ENCODE results near the gene UBE2M. TPM values are rescaled to one million over a fixed set of nuclear protein-coding genes. Genes with fewer than 3 reads are reported as not detected.

The UBE2M gene
- polyA plus RNA-seq, 1 experiment: 66.6 TPM

DNA sequence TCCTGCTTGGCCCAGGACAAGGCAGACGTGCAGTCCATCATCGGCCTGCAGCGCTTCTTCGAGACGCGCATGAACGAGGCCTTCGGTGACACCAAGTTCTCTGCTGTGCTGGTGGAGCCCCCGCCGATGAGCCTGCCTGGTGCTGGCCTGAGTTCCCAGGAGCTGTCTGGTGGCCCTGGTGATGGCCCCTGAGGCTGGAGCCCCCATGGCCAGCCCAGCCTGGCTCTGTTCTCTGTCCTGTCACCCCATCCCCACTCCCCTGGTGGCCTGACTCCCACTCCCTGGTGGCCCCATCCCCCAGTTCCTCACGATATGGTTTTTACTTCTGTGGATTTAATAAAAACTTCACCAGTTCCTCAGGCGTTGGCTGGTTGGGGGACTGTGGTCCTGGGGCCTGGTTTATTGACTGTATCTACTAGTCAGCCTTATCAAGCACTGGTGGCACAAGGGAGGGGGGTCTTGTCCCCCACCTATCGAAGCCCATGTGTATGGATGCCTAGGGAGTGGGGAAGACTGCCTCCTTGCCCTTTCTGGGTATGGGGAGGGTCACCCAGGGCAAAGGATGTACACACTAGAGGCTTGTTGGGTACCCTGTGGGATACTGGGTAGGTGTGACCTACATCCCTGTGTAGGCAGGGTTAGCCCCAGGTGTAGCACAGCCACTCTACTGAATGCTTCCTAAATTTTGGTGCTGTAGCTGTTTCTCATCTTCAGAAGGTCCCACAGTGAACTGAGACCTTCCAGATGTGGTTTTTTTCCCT is 7.9 kb downstream of the UBE2M start:
- Histone ChIP-seq H3K36me3 (ENCODE audit: control insufficient read depth, insufficient read depth, low read length) (peaks cover 57% of the 10 kb centered on the region), H3K27me3 (ENCODE audit: control insufficient read depth, insufficient read depth, low read length) (no peaks in the 10 kb centered on the region), H3K4me3 (ENCODE audit: low read depth, low read length) (no peak overlapping the region)
- TF ChIP-seq CTCF (IDR thresholded peaks at IDR 0.05; ENCODE audit: insufficient read depth, low read depth, low read length): no peak
- no peak for DNase-seq (ENCODE audit: low read depth)
- ChIA-PET CTCF (interaction anchor here (7.3 kb wide), 1 partner anchor 32 kb away, joined by 43 read pairs; the partner anchor contains the start of gene ZBTB45), POLR2A (no interaction called here)

DNA sequence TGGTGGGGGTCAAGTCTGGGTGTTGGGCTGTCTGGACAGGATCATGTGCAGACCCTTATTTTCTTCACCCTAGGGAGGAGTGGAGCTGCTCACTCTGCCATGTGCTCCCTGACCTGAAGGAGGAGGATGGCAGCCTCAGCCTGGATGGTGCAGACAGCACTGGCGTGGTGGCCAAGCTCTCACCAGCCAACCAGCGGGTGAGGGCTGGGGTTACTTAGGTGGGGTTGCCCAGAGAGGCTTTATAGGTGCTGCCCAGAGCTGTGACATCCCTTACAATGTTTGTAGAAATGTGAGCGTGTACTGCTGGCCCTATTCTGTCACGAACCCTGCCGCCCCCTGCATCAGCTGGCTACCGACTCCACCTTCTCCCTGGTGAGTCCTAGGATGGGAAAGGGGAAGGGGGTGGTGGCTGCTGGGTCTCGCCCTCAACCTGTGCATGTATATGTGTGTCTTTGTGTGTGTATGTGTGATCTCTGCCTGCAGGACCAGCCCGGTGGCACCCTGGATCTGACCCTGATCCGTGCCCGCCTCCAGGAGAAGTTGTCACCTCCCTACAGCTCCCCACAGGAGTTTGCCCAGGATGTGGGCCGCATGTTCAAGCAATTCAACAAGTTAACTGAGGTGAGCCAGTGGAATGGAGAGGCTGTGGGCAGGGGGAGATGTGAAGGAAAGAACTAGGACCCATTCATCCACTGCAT is 8.6 kb downstream of the UBE2M start:
- POLR2A ChIA-PET: no interaction called here
- CTCF ChIA-PET: interaction anchor here (7.3 kb wide), 1 partner anchor 31 kb away, joined by 43 read pairs; the partner anchor contains the start of gene ZBTB45
- Histone ChIP-seq H3K4me3 (ENCODE audit: low read depth, low read length) (no peak overlapping the region), H3K27me3 (ENCODE audit: control insufficient read depth, insufficient read depth, low read length) (no peaks in the 10 kb centered on the region), H3K36me3 (ENCODE audit: control insufficient read depth, insufficient read depth, low read length) (peaks cover 54% of the 10 kb centered on the region)
- TF ChIP-seq CTCF (IDR thresholded peaks at IDR 0.05; ENCODE audit: insufficient read depth, low read depth, low read length): no peak
- DNase-seq (ENCODE audit: low read depth): no peak

GRCh38 chr19:58548859-58549663 is 9.3 kb downstream of the UBE2M start:
- TF ChIP-seq CTCF (IDR thresholded peaks at IDR 0.05; ENCODE audit: insufficient read depth, low read depth, low read length): no peak
- CTCF ChIA-PET: interaction anchor here (7.3 kb wide), 1 partner anchor 30 kb away, joined by 43 read pairs; the partner anchor contains the start of gene ZBTB45
- Histone ChIP-seq H3K27me3 (ENCODE audit: control insufficient read depth, insufficient read depth, low read length) (no peaks in the 10 kb centered on the region), H3K36me3 (ENCODE audit: control insufficient read depth, insufficient read depth, low read length) (peaks cover 54% of the 10 kb centered on the region), H3K4me3 (ENCODE audit: low read depth, low read length) (no peak overlapping the region)
- no peak for DNase-seq (ENCODE audit: low read depth)
- POLR2A ChIA-PET: no interaction called here

DNA sequence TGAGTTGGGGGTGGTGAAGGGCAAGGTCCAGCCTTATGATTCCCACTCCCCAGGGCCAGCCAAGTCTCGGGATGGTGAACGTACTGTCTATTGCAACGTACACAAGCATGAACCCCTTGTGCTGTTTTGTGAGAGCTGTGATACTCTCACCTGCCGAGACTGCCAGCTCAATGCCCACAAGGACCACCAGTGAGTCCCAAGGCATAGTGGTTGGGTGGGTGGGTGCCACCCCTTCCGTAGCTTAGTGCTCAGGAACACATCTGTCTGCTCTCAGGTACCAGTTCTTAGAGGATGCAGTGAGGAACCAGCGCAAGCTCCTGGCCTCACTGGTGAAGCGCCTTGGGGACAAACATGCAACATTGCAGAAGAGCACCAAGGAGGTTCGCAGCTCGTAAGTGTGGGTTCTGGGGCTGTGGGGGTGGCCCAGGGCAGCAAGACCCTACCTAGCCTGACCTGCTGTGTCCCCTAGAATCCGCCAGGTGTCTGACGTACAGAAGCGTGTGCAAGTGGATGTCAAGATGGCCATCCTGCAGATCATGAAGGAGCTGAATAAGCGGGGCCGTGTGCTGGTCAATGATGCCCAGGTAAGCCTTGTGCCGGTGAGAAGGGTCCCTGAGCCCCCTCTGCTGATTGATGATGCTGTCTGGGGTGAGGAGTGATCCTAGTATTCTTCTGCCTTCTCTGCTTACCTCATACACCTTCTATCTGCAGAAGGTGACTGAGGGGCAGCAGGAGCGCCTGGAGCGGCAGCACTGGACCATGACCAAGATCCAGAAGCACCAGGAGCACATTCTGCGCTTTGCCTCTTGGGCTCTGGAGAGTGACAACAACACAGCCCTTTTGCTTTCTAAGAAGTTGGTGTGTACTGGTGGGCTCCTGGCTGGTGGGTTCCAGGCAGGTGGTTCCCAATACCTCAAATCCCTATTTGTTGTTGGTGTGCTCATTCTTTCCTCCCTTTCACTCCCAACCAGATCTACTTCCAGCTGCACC is 10.8 kb downstream of the UBE2M start:
- no peak overlapping the region for H3K4me3 ChIP-seq (ENCODE audit: low read depth, low read length)
- CTCF ChIA-PET: interaction anchor here (1.1 kb wide), 1 partner anchor 28 kb away, joined by 4 read pairs; the partner anchor contains the start of gene ZBTB45
- no peak for DNase-seq (ENCODE audit: low read depth)
- no peaks in the 10 kb centered on the region for H3K27me3 ChIP-seq (ENCODE audit: control insufficient read depth, insufficient read depth, low read length)
- POLR2A ChIA-PET: no interaction called here
- TF ChIP-seq CTCF (IDR thresholded peaks at IDR 0.05; ENCODE audit: insufficient read depth, low read depth, low read length): no peak
- peaks cover 53% of the 10 kb centered on the region for H3K36me3 ChIP-seq (ENCODE audit: control insufficient read depth, insufficient read depth, low read length)

All from BJ (cell line).